ENCODE data around the gene FBXO8. TPM values are rescaled to one million over a fixed set of nuclear protein-coding genes. Genes with fewer than 3 reads are reported as not detected.

FBXO8 gene
- total RNA-seq, 1 experiment from 2014 or later: 8.9 TPM

DNA sequence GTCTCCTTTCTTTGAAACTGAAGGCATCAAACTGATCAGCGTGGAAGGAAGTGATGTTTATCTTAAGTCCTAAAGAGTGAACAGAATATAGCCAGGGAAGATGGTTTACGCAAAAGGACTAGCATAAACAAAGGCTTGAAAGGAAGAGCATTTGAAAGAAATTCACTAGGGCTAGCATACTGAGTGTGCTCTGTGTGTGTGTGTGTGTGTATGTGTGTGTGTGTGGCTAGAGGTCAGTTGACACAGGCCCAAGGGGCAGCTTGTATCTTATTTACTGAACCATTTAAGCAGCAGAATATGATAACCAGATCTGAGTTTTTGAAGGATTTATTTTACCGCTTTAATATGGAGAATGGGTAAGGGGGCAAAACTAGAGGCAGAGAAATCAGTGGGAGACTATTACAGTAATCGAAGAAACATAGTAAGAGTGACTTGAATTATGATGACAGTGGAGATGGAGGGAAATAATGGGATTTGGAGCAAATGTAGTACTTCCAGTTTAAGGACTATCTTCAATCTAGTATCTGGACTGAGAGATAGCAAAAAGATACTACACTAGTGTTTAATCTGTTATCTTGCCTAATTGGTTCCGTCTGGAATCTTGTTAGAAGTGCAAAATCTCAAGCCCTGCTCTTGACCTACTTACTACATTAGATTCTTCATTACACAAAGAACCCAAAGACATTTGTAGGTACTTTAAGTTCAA, 37.2 kb upstream of the FBXO8 start:
- Histone ChIP-seq H3K56ac (ENCODE audit: insufficient read length, low read depth, low read length) (no peak overlapping the region), H3K79me1 (ENCODE audit: insufficient read depth, low read depth, low read length, poor library complexity, severe bottlenecking) (no peaks in the 10 kb centered on the region), H3K9ac (ENCODE audit: extremely low read depth, insufficient read length, low read length) (no peak overlapping the region), H2BK20ac (ENCODE audit: low read depth, low read length, poor library complexity, severe bottlenecking) (no peak overlapping the region), H4K8ac (replicated peaks; ENCODE audit: insufficient read length, low read depth, low read length) (no peak overlapping the region), H2AK5ac (ENCODE audit: insufficient read length, low read length) (no peak overlapping the region), H2BK15ac (ENCODE audit: low read depth, low read length) (no peak overlapping the region), H2AFZ (ENCODE audit: low read length) (no peak overlapping the region), H4K91ac (ENCODE audit: insufficient read length, low read depth, low read length) (no peak overlapping the region), H3K4ac (ENCODE audit: low read depth, low read length) (no peak overlapping the region), H4K5ac (ENCODE audit: insufficient read length, low read depth, low read length) (no peak overlapping the region), H4K20me1 (ENCODE audit: control insufficient read depth, insufficient read depth, insufficient read length) (no peaks in the 10 kb centered on the region), H3K27me3 (ENCODE audit: insufficient read depth, low read length) (no peaks in the 10 kb centered on the region), H3T11ph (ENCODE audit: low read length) (no peak overlapping the region), H2BK120ac (ENCODE audit: low read depth, low read length, poor library complexity, severe bottlenecking) (no peak overlapping the region), H3K23me2 (ENCODE audit: insufficient read length, low read depth, low read length, poor library complexity, severe bottlenecking) (no peaks in the 10 kb centered on the region), H2BK12ac (ENCODE audit: insufficient read length, low read depth, low read length) (no peak overlapping the region), H3K14ac (ENCODE audit: insufficient read depth, low read length) (no peak overlapping the region), H3K4me1 (ENCODE audit: insufficient read depth, low read length) (no peaks in the 10 kb centered on the region), H2BK5ac (ENCODE audit: insufficient read length, low read length) (no peak overlapping the region), H3K27ac (ENCODE audit: insufficient read length, low read depth, low read length) (no peak overlapping the region), H3K23ac (ENCODE audit: insufficient read length, low read depth, low read length) (no peak overlapping the region), H3K79me2 (ENCODE audit: insufficient read depth, low read length) (no peaks in the 10 kb centered on the region), H3K18ac (ENCODE audit: insufficient read length, low read depth, low read length) (no peak overlapping the region), H3K9me3 (ENCODE audit: control insufficient read depth, low read depth, low read length) (no peaks in the 10 kb centered on the region), H3K4me2 (ENCODE audit: insufficient read depth, insufficient read length, low read length) (no peak overlapping the region)
- DNase-seq: no peak
- peaks cover 0 to 7% (median 6%) of the 10 kb centered on the region in 3 experiments; a peak in 3 of 7 replicates for H3K36me3 Mint-ChIP-seq (ENCODE audit: insufficient read depth in 1 of 3, low read depth in 3 of 3)
- H3K4me1 Mint-ChIP-seq: no peaks in the 10 kb centered on the region
- H3K4me3 Mint-ChIP-seq: no peak overlapping the region
- no peaks in the 10 kb centered on the region for H3K9me3 Mint-ChIP-seq
- TF ChIP-seq, protein P1, sequence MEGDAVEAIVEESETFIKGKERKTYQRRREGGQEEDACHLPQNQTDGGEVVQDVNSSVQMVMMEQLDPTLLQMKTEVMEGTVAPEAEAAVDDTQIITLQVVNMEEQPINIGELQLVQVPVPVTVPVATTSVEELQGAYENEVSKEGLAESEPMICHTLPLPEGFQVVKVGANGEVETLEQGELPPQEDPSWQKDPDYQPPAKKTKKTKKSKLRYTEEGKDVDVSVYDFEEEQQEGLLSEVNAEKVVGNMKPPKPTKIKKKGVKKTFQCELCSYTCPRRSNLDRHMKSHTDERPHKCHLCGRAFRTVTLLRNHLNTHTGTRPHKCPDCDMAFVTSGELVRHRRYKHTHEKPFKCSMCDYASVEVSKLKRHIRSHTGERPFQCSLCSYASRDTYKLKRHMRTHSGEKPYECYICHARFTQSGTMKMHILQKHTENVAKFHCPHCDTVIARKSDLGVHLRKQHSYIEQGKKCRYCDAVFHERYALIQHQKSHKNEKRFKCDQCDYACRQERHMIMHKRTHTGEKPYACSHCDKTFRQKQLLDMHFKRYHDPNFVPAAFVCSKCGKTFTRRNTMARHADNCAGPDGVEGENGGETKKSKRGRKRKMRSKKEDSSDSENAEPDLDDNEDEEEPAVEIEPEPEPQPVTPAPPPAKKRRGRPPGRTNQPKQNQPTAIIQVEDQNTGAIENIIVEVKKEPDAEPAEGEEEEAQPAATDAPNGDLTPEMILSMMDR (conservative IDR thresholded peaks at IDR 0.05): no peak
- no peak overlapping the region for H3K27ac Mint-ChIP-seq
- WGBS (ENCODE audit: extremely low coverage, insufficient read length, low lambda C conversion rate): no CpG with 5 or more reads among the region's 5 CpGs
- no peaks in the 10 kb centered on the region for H3K27me3 Mint-ChIP-seq (ENCODE audit: low read depth)
